Calu3 (cell line): Measurements from ENCODE around the gene TOPORS. TPM values are rescaled to one million over a fixed set of nuclear protein-coding genes. Genes with fewer than 3 reads are reported as not detected.
A peak's percentile ranks its signal among the peaks of the same experiment; 100 is the strongest.
"Not testable (repeated sequence)": the region's sequence is repeated elsewhere in the genome, so short reads cannot be mapped to it uniquely, and the experiment has no call there.

Source experiments
- BruUV-seq: library from RNA; stranded (reverse); fragments of 400-500 nt; replicated peaks from 2 replicates; lab custom pipeline; 2021; lab: Mats Ljungman, UMichigan
- CTCF ChIA-PET: fragments of 300-600 bp; sonication (Branson Sonifier 250); formaldehyde crosslinking; loops from one replicate; lab custom pipeline; 2022; ENCODE audit warnings: antibody characterized with exemption; lab: Charles Lee
- DNase-seq: peaks from one replicate; pipeline ENCODE4 v3.0.0; 2022
- H3K27ac Mint-ChIP-seq: one replicate; pipeline ENCODE4 v1.8.0; 2022; ENCODE audit warnings: mixed read lengths; ENCODE audit not compliant: unreplicated experiment
- H3K27me3 Mint-ChIP-seq: one replicate; pipeline ENCODE4 v1.8.0; 2022; ENCODE audit warnings: mixed read lengths; ENCODE audit not compliant: unreplicated experiment
- H3K36me3 Mint-ChIP-seq: one replicate; pipeline ENCODE4 v1.8.0; 2022; ENCODE audit warnings: mild to moderate bottlenecking, moderate library complexity, mixed read lengths; ENCODE audit not compliant: insufficient read depth, unreplicated experiment
- H3K4me1 Mint-ChIP-seq: one replicate; pipeline ENCODE4 v1.8.0; 2022; ENCODE audit warnings: mild to moderate bottlenecking, low read depth, mixed read lengths; ENCODE audit not compliant: unreplicated experiment
- H3K4me3 Mint-ChIP-seq: one replicate; pipeline ENCODE4 v1.8.0; 2022; ENCODE audit warnings: mild to moderate bottlenecking, low read depth, moderate library complexity, mixed read lengths; ENCODE audit not compliant: unreplicated experiment
- H3K9me3 Mint-ChIP-seq: one replicate; pipeline ENCODE4 v1.8.0; 2022; ENCODE audit warnings: low read depth, mixed read lengths; ENCODE audit not compliant: unreplicated experiment
- CTCF ChIP-seq: fragments of 200-600 bp; IDR thresholded peaks from one replicate; pipeline ENCODE4 v1.8.0; 2022; ENCODE audit warnings: antibody characterized with exemption; ENCODE audit not compliant: unreplicated experiment
- intact Hi-C: fragments of 100-400 bp; cut with micrococcal nuclease; formaldehyde crosslinking; loops from one replicate; pipeline ENCODE4 v1.10.0; 2022; ENCODE audit not compliant: unreplicated experiment
- total RNA-seq: library from RNA; stranded (reverse); gene quantifications from 2 replicates; pipeline ENCODE4 v1.2.3, GENCODE V29; 2022

The TOPORS gene
- total RNA-seq, 1 experiment from 2014 or later, result 13.8 TPM

- Mint-ChIP-seq H3K36me3 (peaks cover 31% of the 10 kb centered on the region), H3K9me3 (no peaks in the 10 kb centered on the region), H3K4me3 (peak overlapping the region; percentile 91), H3K27me3 (no peaks in the 10 kb centered on the region), H3K27ac (peak overlapping the region; percentile 94), H3K4me1 (peaks cover 8% of the 10 kb centered on the region)
- BruUV-seq, result no TSS peak
- DNase-seq, result peak; percentile 30
- intact Hi-C loops, result loop anchor here (2.0 kb wide), 1 partner anchor 21 kb away; the partner anchor contains the start of gene NDUFB6
- CTCF ChIA-PET, result interaction anchor here (0.6 to 3.0 kb wide), 5 partner anchors 21 to 173 kb away, joined by 3 to 11 read pairs (median 6); partner anchors contain the start of gene RIGI
- no peak for TF ChIP-seq CTCF
Observed at GRCh38 chr9:32551276-32552051, 922 bp downstream of the TOPORS start.

- BruUV-seq, result no TSS peak
- CTCF ChIA-PET, result interaction anchor here (0.8 to 3.0 kb wide), 4 partner anchors 21 to 172 kb away, joined by 3 to 11 read pairs (median 6); partner anchors contain the start of gene RIGI
- no peaks in the 10 kb centered on the region for H3K9me3 Mint-ChIP-seq
- peak overlapping the region; percentile 94 for H3K27ac Mint-ChIP-seq
- peak overlapping the region; percentile 91 for H3K4me3 Mint-ChIP-seq
- no peaks in the 10 kb centered on the region for H3K27me3 Mint-ChIP-seq
- H3K4me1 Mint-ChIP-seq, result peaks cover 8% of the 10 kb centered on the region
- intact Hi-C loops, result no loop called here
- DNase-seq, result peak; percentile 87
- H3K36me3 Mint-ChIP-seq, result peaks cover 31% of the 10 kb centered on the region
- no peak for TF ChIP-seq CTCF
Observed at GRCh38 chr9:32550562-32551275, 1.7 kb downstream of the TOPORS start.

GRCh38 chr9:32550150-32550561, 2.2 kb downstream of the TOPORS start:
- Mint-ChIP-seq H3K36me3 (peaks cover 31% of the 10 kb centered on the region), H3K27ac (peak overlapping the region; percentile 94), H3K27me3 (no peaks in the 10 kb centered on the region), H3K4me1 (peaks cover 8% of the 10 kb centered on the region), H3K9me3 (no peaks in the 10 kb centered on the region), H3K4me3 (peak overlapping the region; percentile 91)
- CTCF ChIA-PET, result interaction anchor here (0.8 to 3.0 kb wide), 5 partner anchors 22 to 171 kb away, joined by 3 to 11 read pairs (median 6); partner anchors contain the start of genes NDUFB6 and RIGI
- intact Hi-C loops, result no loop called here
- DNase-seq, result no peak
- no TSS peak for BruUV-seq
- TF ChIP-seq CTCF, result no peak

GRCh38 chr9:32548213-32548612, 4.2 kb downstream of the TOPORS start:
- BruUV-seq, CTCF ChIA-PET: not testable (repeated sequence)
- peaks cover 38% of the 10 kb centered on the region for H3K36me3 Mint-ChIP-seq

More at GRCh38 chr9:32548213-32548612, 4.2 kb downstream of the TOPORS start:
- H3K27me3 Mint-ChIP-seq, H3K4me1 Mint-ChIP-seq, DNase-seq, H3K4me3 Mint-ChIP-seq, H3K27ac Mint-ChIP-seq, intact Hi-C loops, H3K9me3 Mint-ChIP-seq: not testable (repeated sequence)
